H1 (cell line): ENCODE measurements around the gene EIF3B. TPM values are rescaled to one million over a fixed set of nuclear protein-coding genes. Genes with fewer than 3 reads are reported as not detected.

Source experiments
- MAX ChIP-seq: IDR thresholded peaks from 2 replicates; pipeline ENCODE4 v1.6.1; 2012; ENCODE audit warnings: inconsistent platforms
- SP2 ChIP-seq: IDR thresholded peaks from 2 replicates; pipeline ENCODE4 v1.6.1; 2012; ENCODE audit warnings: mild to moderate bottlenecking, low read length, inconsistent platforms
- SP4 ChIP-seq: IDR thresholded peaks from 2 replicates; pipeline ENCODE4 v1.6.1; 2012; ENCODE audit warnings: low read length, inconsistent platforms
- polyA plus RNA-seq, 7 experiments: library from polyadenylated mRNA; depleted of rRNA in 3 of 7; stranded (reverse) in 5 of 7; unstranded in 2 of 7; fragments of >200 nt in 5 of 7; fragments of 200-250 nt in 2 of 7; gene quantifications; 1 replicate in 5 of 7; 2 replicates in 1 of 7; 4 replicates in 1 of 7; pipeline versions ENCODE4 v1.2.1 to v1.2.3, GENCODE V29; 2011 to 2013; ENCODE audit warnings: missing spikeins in 2 of 7, mixed read lengths in 2 of 7
- total RNA-seq: library from RNA; stranded (reverse); fragmentation: NEBNext Ultra II Directional; extraction: Animal tissue kit (Norgen Biotek cat#: 25700); gene quantifications from 2 replicates; pipeline ENCODE4 v1.2.1, GENCODE V29; 2021

The EIF3B gene
- total and polyA plus RNA-seq, 2 of the 8 experiments (the other 6 are each of a cell fraction or from before 2014, with no cell fraction given): 167 to 316 TPM

GRCh38 chr7:2306688-2307087 is 47.9 kb upstream of the EIF3B start (continued):
- TF ChIP-seq MAX (no peak), SP2 (no peak), SP4 (no peak)
